H1 (cell line): ENCODE data around the gene MYBL2. TPM values are rescaled to one million over a fixed set of nuclear protein-coding genes. Genes with fewer than 3 reads are reported as not detected.
A peak's percentile ranks its signal among the peaks of the same experiment; 100 is the strongest.

Experiments used
- ASH2L ChIP-seq: fragments of 200-600, 300-600 bp; sonication (generic); IDR thresholded peaks from one replicate; pipeline ENCODE4 v1.7.1; 2017; ENCODE audit warnings: low read length
- BACH1 ChIP-seq: IDR thresholded peaks from 2 replicates; pipeline ENCODE4 v1.6.1; 2012; ENCODE audit warnings: low read length, improper control_type of control experiment
- KDM1A ChIP-seq: fragments of 200-600, 300-600 bp; sonication (generic); IDR thresholded peaks from 2 replicates; pipeline ENCODE4 v1.7.1; 2016; ENCODE audit warnings: mild to moderate bottlenecking, low read length, borderline replicate concordance
- NANOG ChIP-seq: IDR thresholded peaks from 2 replicates; pipeline ENCODE4 v1.6.1; 2011; ENCODE audit warnings: low read length, low read depth, mild to moderate bottlenecking, inconsistent platforms; ENCODE audit not compliant: insufficient read depth, poor library complexity, severe bottlenecking
- PHF8 ChIP-seq: fragments of 200-600 bp; sonication (generic); conservative IDR thresholded peaks from 2 replicates; pipeline ENCODE4 v1.7.1; 2012; ENCODE audit warnings: low read depth, mild to moderate bottlenecking, inconsistent platforms, low read length, moderate library complexity
- POU5F1 ChIP-seq: IDR thresholded peaks from 2 replicates; pipeline ENCODE4 v1.6.1; 2011; ENCODE audit warnings: low read depth, mild to moderate bottlenecking, low read length, moderate library complexity
- RFX5 ChIP-seq: IDR thresholded peaks from 2 replicates; pipeline ENCODE4 v1.6.1; 2011; ENCODE audit warnings: low read depth, low read length, improper control_type of control experiment, borderline replicate concordance
- SIN3A ChIP-seq, 2 experiments: IDR thresholded peaks in 1 of 2; conservative IDR thresholded peaks in 1 of 2; 2 replicates each; pipeline ENCODE4 v1.6.1; 2011 to 2012; ENCODE audit warnings: low read length in 2 of 2, improper control_type of control experiment in 1 of 2, low read depth in 1 of 2, mild to moderate bottlenecking in 1 of 2
- SP4 ChIP-seq: IDR thresholded peaks from 2 replicates; pipeline ENCODE4 v1.6.1; 2012; ENCODE audit warnings: low read length, inconsistent platforms
- TAF7 ChIP-seq: optimal IDR thresholded peaks from 2 replicates; pipeline ENCODE3; 2011; ENCODE audit warnings: low read depth, mild to moderate bottlenecking, inconsistent platforms, low read length, moderate library complexity, borderline replicate concordance
- polyA plus RNA-seq, 7 experiments: library from polyadenylated mRNA; depleted of rRNA in 3 of 7; stranded (reverse) in 5 of 7; unstranded in 2 of 7; fragments of >200 nt in 5 of 7; fragments of 200-250 nt in 2 of 7; gene quantifications; 1 replicate in 5 of 7; 2 replicates in 1 of 7; 4 replicates in 1 of 7; pipeline versions ENCODE4 v1.2.1 to v1.2.3, GENCODE V29; 2011 to 2013; ENCODE audit warnings: missing spikeins in 2 of 7, mixed read lengths in 2 of 7
- total RNA-seq: library from RNA; stranded (reverse); fragmentation: NEBNext Ultra II Directional; extraction: Animal tissue kit (Norgen Biotek cat#: 25700); gene quantifications from 2 replicates; pipeline ENCODE4 v1.2.1, GENCODE V29; 2021
- TF ChIP-seq, protein P1 (sequence below): IDR thresholded peaks from 2 replicates; pipeline ENCODE4 v1.6.1; 2012; ENCODE audit warnings: low read length, inconsistent platforms
- TF ChIP-seq, protein P2 (sequence below): IDR thresholded peaks from 2 replicates; pipeline ENCODE4 v1.6.1; 2011; ENCODE audit warnings: low read length, improper control_type of control experiment
- TF ChIP-seq, protein P3 (sequence below): IDR thresholded peaks from 2 replicates; pipeline ENCODE4 v1.6.1; 2012; ENCODE audit warnings: inconsistent platforms

Gene MYBL2
- total and polyA plus RNA-seq, 2 of the 8 experiments (the other 6 are each of a cell fraction or from before 2014, with no cell fraction given): 75.3 to 207 TPM

DNA sequence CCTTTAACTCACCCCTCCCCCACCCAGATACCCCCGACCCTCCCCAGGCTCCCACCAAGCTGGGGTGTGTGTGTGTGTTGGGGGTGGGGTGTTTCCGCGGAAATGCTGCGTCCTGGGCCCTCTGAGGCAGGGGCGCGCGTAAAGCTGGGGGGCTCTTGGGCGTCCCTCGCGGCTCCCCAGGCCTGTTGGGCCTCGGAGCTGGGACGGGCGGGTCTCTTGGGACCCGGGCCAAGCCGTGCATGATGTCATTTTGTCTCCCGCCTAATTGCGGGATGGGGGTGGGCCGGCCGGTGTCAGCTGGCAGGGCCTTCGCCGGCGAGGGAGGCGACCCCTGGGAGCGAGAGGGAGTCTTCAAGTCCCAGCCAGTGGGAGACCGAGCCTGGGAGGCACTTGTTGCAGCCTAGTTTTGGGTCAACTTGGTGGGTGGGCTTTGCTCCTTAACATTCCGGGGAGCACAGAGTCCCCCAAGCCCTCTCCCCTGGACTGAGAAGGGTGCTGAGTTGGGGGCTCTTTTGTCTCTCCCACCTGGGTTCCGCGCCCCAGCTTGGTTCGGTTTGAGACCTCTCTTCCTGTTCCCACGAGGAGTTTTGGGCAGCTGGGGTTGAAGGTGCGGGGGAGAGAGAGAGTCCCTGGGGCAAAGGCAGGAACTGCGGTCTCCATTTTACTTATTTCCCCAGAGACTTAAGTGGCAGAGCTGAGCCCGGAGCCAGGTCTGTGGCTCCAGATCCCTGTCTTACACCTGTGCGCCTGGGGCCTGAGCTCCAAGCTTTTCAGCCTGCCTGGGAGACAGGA is 623 bp downstream of the MYBL2 start (continued):
- TF ChIP-seq, protein P1, sequence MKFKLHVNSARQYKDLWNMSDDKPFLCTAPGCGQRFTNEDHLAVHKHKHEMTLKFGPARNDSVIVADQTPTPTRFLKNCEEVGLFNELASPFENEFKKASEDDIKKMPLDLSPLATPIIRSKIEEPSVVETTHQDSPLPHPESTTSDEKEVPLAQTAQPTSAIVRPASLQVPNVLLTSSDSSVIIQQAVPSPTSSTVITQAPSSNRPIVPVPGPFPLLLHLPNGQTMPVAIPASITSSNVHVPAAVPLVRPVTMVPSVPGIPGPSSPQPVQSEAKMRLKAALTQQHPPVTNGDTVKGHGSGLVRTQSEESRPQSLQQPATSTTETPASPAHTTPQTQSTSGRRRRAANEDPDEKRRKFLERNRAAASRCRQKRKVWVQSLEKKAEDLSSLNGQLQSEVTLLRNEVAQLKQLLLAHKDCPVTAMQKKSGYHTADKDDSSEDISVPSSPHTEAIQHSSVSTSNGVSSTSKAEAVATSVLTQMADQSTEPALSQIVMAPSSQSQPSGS: peak; percentile 81; the same call in 1 of the 2 replicates
- TF ChIP-seq POU5F1 (no peak), KDM1A (no peak), BACH1 (no peak), NANOG (no peak), SIN3A (conservative IDR thresholded peaks at IDR 0.05 in 1 of 2, IDR thresholded peaks at IDR 0.05 in 1 of 2; ENCODE audit: low read depth in 1 of 2, low read length in 2 of 2) (peak in 1 of 2 experiments; percentile 21; a peak in 1 of 4 replicates), SP4 (no peak), PHF8 (peak; percentile 42), TAF7 (no peak), ASH2L (peak; percentile 37), RFX5 (no peak)
- TF ChIP-seq, protein P2, sequence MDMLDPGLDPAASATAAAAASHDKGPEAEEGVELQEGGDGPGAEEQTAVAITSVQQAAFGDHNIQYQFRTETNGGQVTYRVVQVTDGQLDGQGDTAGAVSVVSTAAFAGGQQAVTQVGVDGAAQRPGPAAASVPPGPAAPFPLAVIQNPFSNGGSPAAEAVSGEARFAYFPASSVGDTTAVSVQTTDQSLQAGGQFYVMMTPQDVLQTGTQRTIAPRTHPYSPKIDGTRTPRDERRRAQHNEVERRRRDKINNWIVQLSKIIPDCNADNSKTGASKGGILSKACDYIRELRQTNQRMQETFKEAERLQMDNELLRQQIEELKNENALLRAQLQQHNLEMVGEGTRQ: no peak
- TF ChIP-seq, protein P3, sequence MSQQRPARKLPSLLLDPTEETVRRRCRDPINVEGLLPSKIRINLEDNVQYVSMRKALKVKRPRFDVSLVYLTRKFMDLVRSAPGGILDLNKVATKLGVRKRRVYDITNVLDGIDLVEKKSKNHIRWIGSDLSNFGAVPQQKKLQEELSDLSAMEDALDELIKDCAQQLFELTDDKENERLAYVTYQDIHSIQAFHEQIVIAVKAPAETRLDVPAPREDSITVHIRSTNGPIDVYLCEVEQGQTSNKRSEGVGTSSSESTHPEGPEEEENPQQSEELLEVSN: peak; percentile 58
